Cerebellar cortex (tissue), 1 donor: ENCODE data around the gene SPSB3.

ENCODE experiments used
- DNase-seq: peaks from one replicate; pipeline ENCODE4 v3.0.0-alpha.2; 2015; ENCODE audit warnings: low spot score

SPSB3 gene

GRCh38 chr16:1788708-1789100, 6.3 kb upstream of the SPSB3 start:
- DNase-seq: no peak

GRCh38 chr16:1788095-1788707, 5.8 kb upstream of the SPSB3 start:
- DNase-seq: no peak

- DNase-seq: no peak
These were observed 5.1 kb upstream of the SPSB3 start for GRCh38 chr16:1787322-1788094.

GRCh38 chr16:1787056-1787321, 4.6 kb upstream of the SPSB3 start:
- DNase-seq: no peak

GRCh38 chr16:1786242-1787055, 4.1 kb upstream of the SPSB3 start:
- DNase-seq: no peak

GRCh38 chr16:1785846-1786170, 3.4 kb upstream of the SPSB3 start:
- no peak for DNase-seq

- no peak for DNase-seq
These were observed 2.8 kb upstream of the SPSB3 start for GRCh38 chr16:1784977-1785845.

- DNase-seq: no peak
These were observed 488 bp downstream of the SPSB3 start for GRCh38 chr16:1781758-1782407.

- DNase-seq: no peak
These were observed 1.1 kb downstream of the SPSB3 start for GRCh38 chr16:1781254-1781653.

- DNase-seq: no peak
These were observed 1.7 kb downstream of the SPSB3 start for GRCh38 chr16:1780677-1781072.

GRCh38 chr16:1779741-1780676, 2.4 kb downstream of the SPSB3 start:
- no peak for DNase-seq

GRCh38 chr16:1779234-1779701, 3.1 kb downstream of the SPSB3 start:
- DNase-seq: no peak

GRCh38 chr16:1778200-1779179, 3.9 kb downstream of the SPSB3 start:
- no peak for DNase-seq

GRCh38 chr16:1777375-1778199, 4.8 kb downstream of the SPSB3 start:
- DNase-seq: no peak

- DNase-seq: no peak
These were observed 5.4 kb downstream of the SPSB3 start for GRCh38 chr16:1776991-1777374.

GRCh38 chr16:1776672-1776955, 5.8 kb downstream of the SPSB3 start:
- no peak for DNase-seq

- no peak for DNase-seq
These were observed 6.3 kb downstream of the SPSB3 start for GRCh38 chr16:1775846-1776671.
